Measurements from ENCODE around the gene BEST4. TPM values are rescaled to one million over a fixed set of nuclear protein-coding genes. Genes with fewer than 3 reads are reported as not detected.
A peak's percentile ranks its signal among the peaks of the same experiment; 100 is the strongest.

BEST4 gene
- total and polyA plus RNA-seq, 2 of the 13 experiments (the other 11 are each of a cell fraction or from before 2014, with no cell fraction given), result 0.77 to 1.4 TPM

GRCh38 chr1:44790968-44791801, 3.2 kb upstream of the BEST4 start:
- 0 out of 2 replicates have a peak overlapping the region, but pooled peaks have one; percentile 15 for H3K9ac ChIP-seq (ENCODE audit: insufficient read depth, low read depth, low read length)
- ATAC-seq (no peak), DNase-seq (ENCODE audit: low spot score) (no peak), FAIRE-seq (no peak)
- CTCF ChIA-PET (ENCODE audit: low intra/inter-chr PET ratio, low total read pairs), result no interaction called here
- peaks cover 3 to 17% of the 10 kb centered on the region in 2 experiments; a peak in 2 of 5 replicates for H3K27me3 ChIP-seq (ENCODE audit: control insufficient read depth in 1 of 2, insufficient read depth in 2 of 2, low read length in 2 of 2)
- in situ Hi-C loops (cut with HindIII; ENCODE audit: extremely low pct_ligation_motif_present, low pct_unique_long_range_greater_than_20kb), result loop anchor here (5.0 kb wide), 1 partner anchor 36 kb away; no protein-coding TSS in a partner anchor
- no peak overlapping the region for H3K27ac ChIP-seq (ENCODE audit: extremely low read length, insufficient read depth, low read length)
- H4K20me1 ChIP-seq (ENCODE audit: insufficient read depth, low read length), result no peaks in the 10 kb centered on the region
- no peak for TF ChIP-seq CC2D1A (CRISPR knock-in tag; IDR thresholded peaks at IDR 0.05)
- TF ChIP-seq ZNF687 (CRISPR knock-in tag; IDR thresholded peaks at IDR 0.05), result peak; percentile 30; the same call in 1 of the 2 replicates
- H3K4me2 ChIP-seq (ENCODE audit: low read depth, low read length), result peak overlapping the region; percentile 40; the same call in 1 of the 2 replicates
- no TSS peak for BruUV-seq (replicated peaks)
- WGBS (ENCODE audit: low lambda C conversion rate), result 7% methylated on average over 4 of the region's 7 CpGs
- POLR2A ChIA-PET, result interaction anchor here (1.6 to 5.7 kb wide), 5 partner anchors 9 to 35 kb away, joined by 3 to 32 read pairs (median 8); partner anchors contain the start of genes BTBD19, DYNLT4, PLK3 and RPS8
- peaks cover 46% of the 10 kb centered on the region for H3K4me1 ChIP-seq (ENCODE audit: insufficient read depth, low read length)
- intact Hi-C loops (cut with micrococcal nuclease; ENCODE audit: unreplicated experiment), result no loop called here
- no peaks in the 10 kb centered on the region for H3K79me2 ChIP-seq (ENCODE audit: insufficient read depth, low read length)
- no peaks in the 10 kb centered on the region for H3K9me3 ChIP-seq (ENCODE audit: low read length)
- H3K4me3 ChIP-seq (replicated peaks in 1 of 3; ENCODE audit: insufficient read depth in 1 of 3, low read depth in 2 of 3, low read length in 3 of 3), result peak overlapping the region in 1 of 3 experiments; percentile 38; a peak in 1 of 6 replicates
- H3K36me3 ChIP-seq (replicated peaks in 1 of 2; ENCODE audit: control insufficient read depth in 1 of 2, insufficient read depth in 2 of 2, low read length in 2 of 2), result no peaks in the 10 kb centered on the region
- H2AFZ ChIP-seq (ENCODE audit: low read length), result no peak overlapping the region

All from HepG2 (cell line).